Lower lobe of right lung (tissue), 2 donors: ENCODE data around the gene ITGB5. TPM values are rescaled to one million over a fixed set of nuclear protein-coding genes. Genes with fewer than 3 reads are reported as not detected.

ENCODE experiments used
- ATAC-seq, 2 donors: fragments of 200-7000 bp; cut with Tn5 transposase; one replicate each; pipeline ENCODE4 v1.9.1; 2020 to 2022; ENCODE audit warnings: mild to moderate bottlenecking in 2 of 2, moderate library complexity in 2 of 2
- DNase-seq: peaks from one replicate; pipeline ENCODE4 v3.0.0-alpha.2; 2020
- H3K27ac ChIP-seq: fragments of 200-600 bp; one replicate; pipeline ENCODE4 v1.8.0; 2022
- H3K27me3 ChIP-seq: fragments of 200-600 bp; one replicate; pipeline ENCODE4 v1.8.0; 2022; ENCODE audit warnings: low read depth
- H3K36me3 ChIP-seq: fragments of 200-600 bp; one replicate; pipeline ENCODE4 v1.8.0; 2022; ENCODE audit warnings: mild to moderate bottlenecking
- H3K4me1 ChIP-seq: fragments of 200-600 bp; one replicate; pipeline ENCODE4 v1.8.0; 2022
- H3K4me3 ChIP-seq: fragments of 200-600 bp; one replicate; pipeline ENCODE4 v1.8.0; 2022; ENCODE audit warnings: mild to moderate bottlenecking
- H3K9me3 ChIP-seq: fragments of 200-600 bp; one replicate; pipeline ENCODE4 v1.8.0; 2022
- CTCF ChIP-seq: fragments of 200-600 bp; IDR thresholded peaks from one replicate; pipeline ENCODE4 v1.8.0; 2022; ENCODE audit warnings: antibody characterized with exemption, mild to moderate bottlenecking
- intact Hi-C: fragments of 100-400 bp; cut with DNase I; formaldehyde crosslinking; loops from one replicate; pipeline ENCODE4 v1.11.0; 2022
- microRNA-seq: library from miRNA; unstranded; fragments of <30 nt; microRNA quantifications from one replicate; pipeline ENCODE4 v1.2.0, GENCODE V29; 2020; ENCODE audit warnings: borderline number of aligned reads
- total RNA-seq: library from RNA; stranded (reverse); fragmentation: NEBNext Ultra II Directional; extraction: Animal tissue kit (Norgen Biotek cat#: 25700); gene quantifications from one replicate; pipeline ENCODE4 v1.2.1, GENCODE V29; 2021
- donor health status: DM: no; HTN: yes; CAD: no; lungs with severe emphysema.

Gene ITGB5
- total RNA-seq, 1 donor from 2014 or later: 93.1 TPM

- ATAC-seq (no peak), DNase-seq (no peak)
- Histone ChIP-seq H3K9me3 (no peaks in the 10 kb centered on the region), H3K36me3 (no peaks in the 10 kb centered on the region), H3K27me3 (no peaks in the 10 kb centered on the region), H3K4me1 (no peaks in the 10 kb centered on the region), H3K27ac (no peak overlapping the region), H3K4me3 (no peak overlapping the region)
- no peak for TF ChIP-seq CTCF
- intact Hi-C loops: no loop called here
These were observed 172.8 kb downstream of the ITGB5 start for GRCh38 chr3:124714223-124714853.

Small RNA genes lying within 50 kb of the gene (microRNA-seq; reads per million reads assigned to microRNA genes)
- not detected for gene MIR544B

Other genes with a start within 250 kb of the ITGB5 start
- gene UMPS, start 156.9 kb downstream of the ITGB5 start, total RNA-seq: 27.8 TPM
- 0.18 TPM for gene MUC13, start 47.4 kb upstream of the ITGB5 start, total RNA-seq
- 157 TPM for gene HEG1, start 168.6 kb upstream of the ITGB5 start, total RNA-seq